ENCODE results near the gene PCDHAC2. TPM values are rescaled to one million over a fixed set of nuclear protein-coding genes. Genes with fewer than 3 reads are reported as not detected.

The PCDHAC2 gene
- total and polyA plus RNA-seq, 4 donors: 0.50 to 1.8 (median 0.78) TPM

- Histone ChIP-seq H3K4me1 (ENCODE audit: control insufficient read depth in 4 of 4, insufficient read depth in 4 of 4, low read length in 3 of 4) (no peaks in the 10 kb centered on the region), H3K9me3 (ENCODE audit: control insufficient read depth in 4 of 4, low read length in 3 of 4) (no peaks in the 10 kb centered on the region), H3K27ac (ENCODE audit: low read depth in 1 of 2, low read length in 2 of 2) (no peak overlapping the region), H3K36me3 (ENCODE audit: control insufficient read depth in 4 of 4, insufficient read depth in 3 of 4, low read depth in 1 of 4, low read length in 3 of 4) (no peaks in the 10 kb centered on the region), H3K9ac (ENCODE audit: low read depth in 1 of 2, low read length in 2 of 2) (no peak overlapping the region), H3K4me3 (ENCODE audit: low read depth in 1 of 3, low read length in 3 of 3) (no peak overlapping the region), H3K27me3 (ENCODE audit: control insufficient read depth in 4 of 4, insufficient read depth in 4 of 4, low read length in 3 of 4) (peaks cover 0 to 2% (median 0%) of the 10 kb centered on the region in 4 donors)
- no peak for DNase-seq (ENCODE audit: low spot score)
- WGBS: 84% methylated on average over 3 of the region's 3 CpGs
- TF ChIP-seq HNF4A (conservative IDR thresholded peaks at IDR 0.05) (no peak), RAD21 (IDR thresholded peaks at IDR 0.05) (no peak), NR2F2 (IDR thresholded peaks at IDR 0.05) (no peak), RXRA (IDR thresholded peaks at IDR 0.05) (no peak), YY1 (IDR thresholded peaks at IDR 0.05) (no peak), EGR1 (IDR thresholded peaks at IDR 0.05; ENCODE audit: low read depth in 2 of 2) (no peak)
- TF ChIP-seq, protein P1, sequence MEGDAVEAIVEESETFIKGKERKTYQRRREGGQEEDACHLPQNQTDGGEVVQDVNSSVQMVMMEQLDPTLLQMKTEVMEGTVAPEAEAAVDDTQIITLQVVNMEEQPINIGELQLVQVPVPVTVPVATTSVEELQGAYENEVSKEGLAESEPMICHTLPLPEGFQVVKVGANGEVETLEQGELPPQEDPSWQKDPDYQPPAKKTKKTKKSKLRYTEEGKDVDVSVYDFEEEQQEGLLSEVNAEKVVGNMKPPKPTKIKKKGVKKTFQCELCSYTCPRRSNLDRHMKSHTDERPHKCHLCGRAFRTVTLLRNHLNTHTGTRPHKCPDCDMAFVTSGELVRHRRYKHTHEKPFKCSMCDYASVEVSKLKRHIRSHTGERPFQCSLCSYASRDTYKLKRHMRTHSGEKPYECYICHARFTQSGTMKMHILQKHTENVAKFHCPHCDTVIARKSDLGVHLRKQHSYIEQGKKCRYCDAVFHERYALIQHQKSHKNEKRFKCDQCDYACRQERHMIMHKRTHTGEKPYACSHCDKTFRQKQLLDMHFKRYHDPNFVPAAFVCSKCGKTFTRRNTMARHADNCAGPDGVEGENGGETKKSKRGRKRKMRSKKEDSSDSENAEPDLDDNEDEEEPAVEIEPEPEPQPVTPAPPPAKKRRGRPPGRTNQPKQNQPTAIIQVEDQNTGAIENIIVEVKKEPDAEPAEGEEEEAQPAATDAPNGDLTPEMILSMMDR (IDR thresholded peaks at IDR 0.05; ENCODE audit: low read depth, low read length, missing input control): no peak
- TF ChIP-seq, protein P2, sequence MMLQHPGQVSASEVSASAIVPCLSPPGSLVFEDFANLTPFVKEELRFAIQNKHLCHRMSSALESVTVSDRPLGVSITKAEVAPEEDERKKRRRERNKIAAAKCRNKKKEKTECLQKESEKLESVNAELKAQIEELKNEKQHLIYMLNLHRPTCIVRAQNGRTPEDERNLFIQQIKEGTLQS (IDR thresholded peaks at IDR 0.05): no peak
These were observed 36.8 kb downstream of the PCDHAC2 start for GRCh38 chr5:141003031-141003430.

- H3K27ac ChIP-seq (ENCODE audit: low read depth in 1 of 2, low read length in 2 of 2): no peak overlapping the region
- H3K36me3 ChIP-seq (ENCODE audit: control insufficient read depth in 4 of 4, insufficient read depth in 3 of 4, low read depth in 1 of 4, low read length in 3 of 4): no peaks in the 10 kb centered on the region
- no peak overlapping the region for H3K9ac ChIP-seq (ENCODE audit: low read depth in 1 of 2, low read length in 2 of 2)
- no peaks in the 10 kb centered on the region for H3K4me1 ChIP-seq (ENCODE audit: control insufficient read depth in 4 of 4, insufficient read depth in 4 of 4, low read length in 3 of 4)
- TF ChIP-seq RXRA (IDR thresholded peaks at IDR 0.05) (no peak), RAD21 (IDR thresholded peaks at IDR 0.05) (no peak), FOXA2 (IDR thresholded peaks at IDR 0.05) (no peak), REST (IDR thresholded peaks at IDR 0.05) (no peak), NR2F2 (IDR thresholded peaks at IDR 0.05) (no peak), SP1 (IDR thresholded peaks at IDR 0.05) (no peak), FOXA1 (IDR thresholded peaks at IDR 0.05) (no peak), JUND (IDR thresholded peaks at IDR 0.05) (no peak), GABPA (IDR thresholded peaks at IDR 0.05 in 1 of 2, conservative IDR thresholded peaks at IDR 0.05 in 1 of 2) (no peak), EGR1 (IDR thresholded peaks at IDR 0.05; ENCODE audit: low read depth in 2 of 2) (no peak), HNF4A (conservative IDR thresholded peaks at IDR 0.05) (no peak), TAF1 (conservative IDR thresholded peaks at IDR 0.05) (no peak), HNF4G (IDR thresholded peaks at IDR 0.05) (no peak)
- TF ChIP-seq, protein P3, sequence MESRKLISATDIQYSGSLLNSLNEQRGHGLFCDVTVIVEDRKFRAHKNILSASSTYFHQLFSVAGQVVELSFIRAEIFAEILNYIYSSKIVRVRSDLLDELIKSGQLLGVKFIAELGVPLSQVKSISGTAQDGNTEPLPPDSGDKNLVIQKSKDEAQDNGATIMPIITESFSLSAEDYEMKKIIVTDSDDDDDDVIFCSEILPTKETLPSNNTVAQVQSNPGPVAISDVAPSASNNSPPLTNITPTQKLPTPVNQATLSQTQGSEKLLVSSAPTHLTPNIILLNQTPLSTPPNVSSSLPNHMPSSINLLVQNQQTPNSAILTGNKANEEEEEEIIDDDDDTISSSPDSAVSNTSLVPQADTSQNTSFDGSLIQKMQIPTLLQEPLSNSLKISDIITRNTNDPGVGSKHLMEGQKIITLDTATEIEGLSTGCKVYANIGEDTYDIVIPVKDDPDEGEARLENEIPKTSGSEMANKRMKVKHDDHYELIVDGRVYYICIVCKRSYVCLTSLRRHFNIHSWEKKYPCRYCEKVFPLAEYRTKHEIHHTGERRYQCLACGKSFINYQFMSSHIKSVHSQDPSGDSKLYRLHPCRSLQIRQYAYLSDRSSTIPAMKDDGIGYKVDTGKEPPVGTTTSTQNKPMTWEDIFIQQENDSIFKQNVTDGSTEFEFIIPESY (IDR thresholded peaks at IDR 0.05): no peak
- TF ChIP-seq, protein P2 (IDR thresholded peaks at IDR 0.05): no peak
- TF ChIP-seq, protein P4, sequence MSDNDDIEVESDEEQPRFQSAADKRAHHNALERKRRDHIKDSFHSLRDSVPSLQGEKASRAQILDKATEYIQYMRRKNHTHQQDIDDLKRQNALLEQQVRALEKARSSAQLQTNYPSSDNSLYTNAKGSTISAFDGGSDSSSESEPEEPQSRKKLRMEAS (IDR thresholded peaks at IDR 0.05): no peak
- TF ChIP-seq, protein P1 (IDR thresholded peaks at IDR 0.05; ENCODE audit: low read depth, low read length, missing input control): no peak
- no peak overlapping the region for H3K4me3 ChIP-seq (ENCODE audit: low read depth in 1 of 3, low read length in 3 of 3)
- peaks cover 0 to 2% (median 0%) of the 10 kb centered on the region in 4 donors for H3K27me3 ChIP-seq (ENCODE audit: control insufficient read depth in 4 of 4, insufficient read depth in 4 of 4, low read length in 3 of 4)
- 37% methylated on average over 4 of the region's 4 CpGs for WGBS
- no peaks in the 10 kb centered on the region for H3K9me3 ChIP-seq (ENCODE audit: control insufficient read depth in 4 of 4, low read length in 3 of 4)
- no peak for DNase-seq (ENCODE audit: low spot score)
These were observed 37.7 kb downstream of the PCDHAC2 start for GRCh38 chr5:141003791-141004611.

Measured in liver (tissue), 9 donors.